H9 (cell line): Measurements from ENCODE around the gene RSF1. TPM values are rescaled to one million over a fixed set of nuclear protein-coding genes. Genes with fewer than 3 reads are reported as not detected.

Experiments
- DNase-seq: peaks from one replicate; pipeline ENCODE4 v3.0.0-alpha.2; 2017
- H2AFZ ChIP-seq: one replicate; pipeline ENCODE4 v1.6.1; 2013; ENCODE audit warnings: mild to moderate bottlenecking, low read length, control low read depth, moderate library complexity
- H2AK5ac ChIP-seq: 2 replicates; pipeline ENCODE4 v1.6.1; 2013; ENCODE audit warnings: low read length, control low read depth, mixed read lengths; ENCODE audit not compliant: insufficient read length
- H2BK120ac ChIP-seq: one replicate; pipeline ENCODE4 v1.6.1; 2013; ENCODE audit warnings: low read depth, mild to moderate bottlenecking, low read length, control low read depth, inconsistent platforms; ENCODE audit not compliant: poor library complexity, severe bottlenecking
- H2BK12ac ChIP-seq: 2 replicates; pipeline ENCODE4 v1.6.1; 2013; ENCODE audit warnings: low read length, control low read depth, mixed read lengths, low read depth; ENCODE audit not compliant: insufficient read length
- H2BK15ac ChIP-seq: 2 replicates; pipeline ENCODE4 v1.6.1; 2013; ENCODE audit warnings: low read depth, low read length, control low read depth
- H2BK20ac ChIP-seq: one replicate; pipeline ENCODE4 v1.6.1; 2013; ENCODE audit warnings: low read depth, mild to moderate bottlenecking, low read length, control low read depth, inconsistent platforms; ENCODE audit not compliant: poor library complexity, severe bottlenecking
- H2BK5ac ChIP-seq: 2 replicates; pipeline ENCODE4 v1.6.1; 2013; ENCODE audit warnings: low read length, control low read depth, mixed read lengths; ENCODE audit not compliant: insufficient read length
- H3K14ac ChIP-seq: 2 replicates; pipeline ENCODE4 v1.6.1; 2013; ENCODE audit warnings: low read length, control low read depth; ENCODE audit not compliant: insufficient read depth
- H3K18ac ChIP-seq: 2 replicates; pipeline ENCODE4 v1.6.1; 2013; ENCODE audit warnings: low read depth, mild to moderate bottlenecking, mixed read lengths, low read length, control low read depth; ENCODE audit not compliant: insufficient read length
- H3K23ac ChIP-seq: 2 replicates; pipeline ENCODE4 v1.6.1; 2013; ENCODE audit warnings: low read length, control low read depth, mixed read lengths, low read depth; ENCODE audit not compliant: insufficient read length
- H3K23me2 ChIP-seq: 2 replicates; pipeline ENCODE4 v1.6.1; 2013; ENCODE audit warnings: low read depth, mild to moderate bottlenecking, mixed read lengths, low read length, control low read depth; ENCODE audit not compliant: insufficient read length, poor library complexity, severe bottlenecking
- H3K27ac ChIP-seq: 2 replicates; pipeline ENCODE4 v1.5.1; 2013; ENCODE audit warnings: low read length, control low read depth, mixed read lengths, low read depth; ENCODE audit not compliant: insufficient read length
- H3K27me3 ChIP-seq: 2 replicates; pipeline ENCODE4 v1.6.1; 2013; ENCODE audit warnings: low read length, control low read depth, inconsistent platforms; ENCODE audit not compliant: insufficient read depth
- H3K4ac ChIP-seq: 2 replicates; pipeline ENCODE4 v1.6.1; 2013; ENCODE audit warnings: low read depth, mild to moderate bottlenecking, control low read depth, inconsistent platforms, low read length, moderate library complexity
- H3K4me1 ChIP-seq: 2 replicates; pipeline ENCODE4 v1.6.1; 2013; ENCODE audit warnings: low read length, control low read depth, inconsistent platforms; ENCODE audit not compliant: insufficient read depth
- H3K4me2 ChIP-seq: 2 replicates; pipeline ENCODE4 v1.6.1; 2013; ENCODE audit warnings: low read length, control low read depth, mixed read lengths; ENCODE audit not compliant: insufficient read length, insufficient read depth
- H3K56ac ChIP-seq: 2 replicates; pipeline ENCODE4 v1.6.1; 2013; ENCODE audit warnings: low read depth, mild to moderate bottlenecking, mixed read lengths, low read length, control low read depth; ENCODE audit not compliant: insufficient read length
- H3K79me1 ChIP-seq: 2 replicates; pipeline ENCODE4 v1.6.1; 2013; ENCODE audit warnings: low read depth, mild to moderate bottlenecking, moderate library complexity, low read length, control low read depth, inconsistent platforms; ENCODE audit not compliant: insufficient read depth, poor library complexity, severe bottlenecking
- H3K79me2 ChIP-seq: 2 replicates; pipeline ENCODE4 v1.6.1; 2013; ENCODE audit warnings: low read length, control low read depth, inconsistent platforms; ENCODE audit not compliant: insufficient read depth
- H3K9ac ChIP-seq: 2 replicates; pipeline ENCODE4 v1.6.1; 2013; ENCODE audit warnings: low read length, control low read depth, mixed read lengths; ENCODE audit not compliant: insufficient read length; ENCODE audit errors: extremely low read depth
- H3K9me3 ChIP-seq: one replicate; pipeline ENCODE4 v1.6.1; 2013; ENCODE audit warnings: low read depth, low read length, inconsistent platforms; ENCODE audit not compliant: control insufficient read depth
- H3T11ph ChIP-seq: one replicate; pipeline ENCODE4 v1.6.1; 2013; ENCODE audit warnings: mild to moderate bottlenecking, low read length, control low read depth, inconsistent platforms
- H4K20me1 ChIP-seq: one replicate; pipeline ENCODE4 v1.6.1; 2013; ENCODE audit not compliant: control insufficient read depth, insufficient read length, insufficient read depth
- H4K5ac ChIP-seq: 2 replicates; pipeline ENCODE4 v1.6.1; 2013; ENCODE audit warnings: low read depth, mild to moderate bottlenecking, mixed read lengths, low read length, control low read depth; ENCODE audit not compliant: insufficient read length
- H4K8ac ChIP-seq: replicated peaks from 2 replicates; pipeline ENCODE4 v1.6.1; 2013; ENCODE audit warnings: low read length, control low read depth, mixed read lengths, low read depth; ENCODE audit not compliant: insufficient read length
- H4K91ac ChIP-seq: 2 replicates; pipeline ENCODE4 v1.6.1; 2013; ENCODE audit warnings: low read depth, mild to moderate bottlenecking, moderate library complexity, mixed read lengths, low read length, control low read depth; ENCODE audit not compliant: insufficient read length
- H3K27ac Mint-ChIP-seq, 3 experiments: 2 replicates in 2 of 3; 3 replicates in 1 of 3; pipeline ENCODE4 v1.8.0; 2020 to 2021; ENCODE audit warnings: mixed read lengths in 3 of 3, mild to moderate bottlenecking in 1 of 3, moderate library complexity in 1 of 3
- H3K27me3 Mint-ChIP-seq: 2 replicates; pipeline ENCODE4 v1.8.0; 2021; ENCODE audit warnings: low read depth, mild to moderate bottlenecking, moderate library complexity, mixed read lengths
- H3K36me3 Mint-ChIP-seq, 3 experiments: 2 replicates in 2 of 3; 3 replicates in 1 of 3; pipeline ENCODE4 v1.8.0; 2020 to 2021; ENCODE audit warnings: low read depth in 3 of 3, mixed read lengths in 3 of 3; ENCODE audit not compliant: insufficient read depth in 1 of 3
- H3K4me1 Mint-ChIP-seq, 2 experiments: 2 replicates each; pipeline ENCODE4 v1.8.0; 2020; ENCODE audit warnings: mixed read lengths in 2 of 2
- H3K4me3 Mint-ChIP-seq, 2 experiments: 2 replicates in 1 of 2; 3 replicates in 1 of 2; pipeline ENCODE4 v1.8.0; 2020 to 2021; ENCODE audit warnings: mild to moderate bottlenecking in 2 of 2, mixed read lengths in 2 of 2, moderate library complexity in 1 of 2
- H3K9me3 Mint-ChIP-seq, 2 experiments: 2 replicates in 1 of 2; 3 replicates in 1 of 2; pipeline ENCODE4 v1.8.0; 2020; ENCODE audit warnings: mild to moderate bottlenecking in 2 of 2, mixed read lengths in 2 of 2, moderate library complexity in 1 of 2
- WGBS: extraction: QIAGEN DNeasy Blood & Tissue Kit; methylation state at CpG from one replicate; pipeline ENCODE4 v1.1.7; 2013; ENCODE audit warnings: missing lambda C conversion rate, low lambda C conversion rate, mixed read lengths; ENCODE audit not compliant: insufficient read length; ENCODE audit errors: extremely low coverage; 5-methylcytosine and 5-hydroxymethylcytosine counted together
- total RNA-seq: library from RNA; stranded (reverse); gene quantifications from 2 replicates; pipeline ENCODE4 v1.2.1, GENCODE V29; 2021
- TF ChIP-seq, protein P1 (sequence below): fragments of 200-600 bp; sonication (generic); conservative IDR thresholded peaks from 3 replicates; pipeline ENCODE4 v1.8.0; 2021; ENCODE audit warnings: antibody characterized with exemption, mild to moderate bottlenecking

The RSF1 gene
- total RNA-seq, 1 experiment from 2014 or later = 82.6 TPM

DNA sequence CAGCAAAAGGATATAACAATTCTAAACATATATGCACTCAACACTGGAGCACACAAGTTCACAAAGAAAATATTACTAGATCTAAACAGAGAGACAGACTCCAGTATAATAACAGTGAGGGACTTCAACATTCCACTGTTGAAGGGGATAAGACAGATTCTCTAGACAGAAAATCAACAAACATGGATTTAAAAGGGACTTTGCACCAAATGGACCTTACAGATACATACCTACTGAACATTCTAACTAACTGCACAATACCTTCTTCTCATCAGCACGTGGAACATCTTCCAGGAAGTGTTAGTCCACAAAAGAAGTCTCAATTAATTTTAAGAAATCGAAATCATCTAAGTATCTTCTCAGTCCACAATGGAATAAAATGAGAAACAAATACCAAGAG is 26.6 kb downstream of the RSF1 start:
- no peak overlapping the region for H2BK120ac ChIP-seq
- peaks cover under 1% of the 10 kb centered on the region for H4K20me1 ChIP-seq
- H3K27ac ChIP-seq = no peak overlapping the region
- WGBS = no CpG with 5 or more reads among the region's 2 CpGs
- 0 out of 7 replicates have a peak overlapping the region, but pooled peaks of 1 of the 3 experiments have one; percentile 4 for H3K27ac Mint-ChIP-seq
- H3K9me3 Mint-ChIP-seq = peaks cover 38 to 42% of the 10 kb centered on the region in 2 experiments
- H2BK15ac ChIP-seq = no peak overlapping the region
- no peak overlapping the region for H3K56ac ChIP-seq
- no peak overlapping the region for H3K18ac ChIP-seq
- no peak overlapping the region for H3K4ac ChIP-seq
- peaks cover 23 to 35% of the 10 kb centered on the region in 2 experiments for H3K4me1 Mint-ChIP-seq
- no peaks in the 10 kb centered on the region for H3K27me3 Mint-ChIP-seq
- no peak overlapping the region for H3K23ac ChIP-seq
- H2BK12ac ChIP-seq = no peak overlapping the region
- H3T11ph ChIP-seq = no peak overlapping the region
- no peak overlapping the region for H4K5ac ChIP-seq
- H2AK5ac ChIP-seq = no peak overlapping the region
- no peak overlapping the region for H2AFZ ChIP-seq
- H3K4me2 ChIP-seq = no peak overlapping the region
- H3K9me3 ChIP-seq = no peaks in the 10 kb centered on the region
- no peak overlapping the region for H2BK20ac ChIP-seq
- no peak overlapping the region for H3K9ac ChIP-seq
- H4K8ac ChIP-seq = no peak overlapping the region
- peaks cover 24% of the 10 kb centered on the region; the same call in 1 of the 2 replicates for H3K79me2 ChIP-seq
- DNase-seq = no peak
- peaks cover 54 to 64% (median 62%) of the 10 kb centered on the region in 3 experiments for H3K36me3 Mint-ChIP-seq
- TF ChIP-seq, protein P1, sequence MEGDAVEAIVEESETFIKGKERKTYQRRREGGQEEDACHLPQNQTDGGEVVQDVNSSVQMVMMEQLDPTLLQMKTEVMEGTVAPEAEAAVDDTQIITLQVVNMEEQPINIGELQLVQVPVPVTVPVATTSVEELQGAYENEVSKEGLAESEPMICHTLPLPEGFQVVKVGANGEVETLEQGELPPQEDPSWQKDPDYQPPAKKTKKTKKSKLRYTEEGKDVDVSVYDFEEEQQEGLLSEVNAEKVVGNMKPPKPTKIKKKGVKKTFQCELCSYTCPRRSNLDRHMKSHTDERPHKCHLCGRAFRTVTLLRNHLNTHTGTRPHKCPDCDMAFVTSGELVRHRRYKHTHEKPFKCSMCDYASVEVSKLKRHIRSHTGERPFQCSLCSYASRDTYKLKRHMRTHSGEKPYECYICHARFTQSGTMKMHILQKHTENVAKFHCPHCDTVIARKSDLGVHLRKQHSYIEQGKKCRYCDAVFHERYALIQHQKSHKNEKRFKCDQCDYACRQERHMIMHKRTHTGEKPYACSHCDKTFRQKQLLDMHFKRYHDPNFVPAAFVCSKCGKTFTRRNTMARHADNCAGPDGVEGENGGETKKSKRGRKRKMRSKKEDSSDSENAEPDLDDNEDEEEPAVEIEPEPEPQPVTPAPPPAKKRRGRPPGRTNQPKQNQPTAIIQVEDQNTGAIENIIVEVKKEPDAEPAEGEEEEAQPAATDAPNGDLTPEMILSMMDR = no peak
- H3K23me2 ChIP-seq = no peaks in the 10 kb centered on the region
- peaks cover 6% of the 10 kb centered on the region for H3K79me1 ChIP-seq
- H3K4me3 Mint-ChIP-seq = no peak overlapping the region
- H3K4me1 ChIP-seq = no peaks in the 10 kb centered on the region
- H2BK5ac ChIP-seq = no peak overlapping the region
- no peak overlapping the region for H3K14ac ChIP-seq
- H3K27me3 ChIP-seq = no peaks in the 10 kb centered on the region
- no peak overlapping the region for H4K91ac ChIP-seq
